IMR-90 (cell line): ENCODE results near the gene ABCF3. TPM values are rescaled to one million over a fixed set of nuclear protein-coding genes. Genes with fewer than 3 reads are reported as not detected.

Source experiments
- ATAC-seq: fragments of 200-7000 bp; cut with Tn5 transposase; 2 replicates; pipeline ENCODE4 v1.9.1; 2020; ENCODE audit warnings: low read depth, mild to moderate bottlenecking, moderate library complexity
- BruUV-seq: library from RNA; stranded (reverse); fragments of 400-500 nt; replicated peaks from 2 replicates; lab custom pipeline; 2021; lab: Mats Ljungman, UMichigan
- CTCF ChIA-PET: fragments of 300-600 bp; formaldehyde crosslinking; extraction: SDS; loops from one replicate; lab custom pipeline; 2021; ENCODE audit warnings: antibody characterized with exemption; lab: Yijun Ruan, JAX
- POLR2A ChIA-PET: fragments of 300-600 bp; sonication (Branson Sonifier 250); formaldehyde crosslinking; loops from one replicate; lab custom pipeline; 2022; ENCODE audit warnings: antibody characterized with exemption; ENCODE audit not compliant: unreplicated experiment; lab: Charles Lee
- DNase-seq: peaks from one replicate; pipeline ENCODE4 v3.0.0; 2013
- H2AFZ ChIP-seq: replicated peaks from 2 replicates; pipeline ENCODE3; 2013; ENCODE audit warnings: low read length, mild to moderate bottlenecking; ENCODE audit not compliant: poor library complexity
- H2AK5ac ChIP-seq: 2 replicates; pipeline ENCODE4 v1.6.1; 2013; ENCODE audit warnings: low read depth, low read length, inconsistent platforms
- H2AK9ac ChIP-seq: replicated peaks from 2 replicates; pipeline ENCODE3; 2013; ENCODE audit warnings: mild to moderate bottlenecking, low read depth, low read length, moderate library complexity; ENCODE audit not compliant: poor library complexity
- H2BK120ac ChIP-seq: 2 replicates; pipeline ENCODE4 v1.6.1; 2013; ENCODE audit warnings: low read depth, low read length, inconsistent platforms
- H2BK15ac ChIP-seq: 3 replicates; pipeline ENCODE4 v1.6.1; 2013; ENCODE audit warnings: low read depth, low read length, inconsistent platforms
- H2BK20ac ChIP-seq: 2 replicates; pipeline ENCODE4 v1.6.1; 2013; ENCODE audit warnings: low read depth, mild to moderate bottlenecking, inconsistent platforms, low read length, moderate library complexity
- H2BK5ac ChIP-seq: 2 replicates; pipeline ENCODE4 v1.6.1; 2013; ENCODE audit warnings: mild to moderate bottlenecking, low read depth, low read length, inconsistent platforms; ENCODE audit not compliant: poor library complexity, severe bottlenecking
- H3K14ac ChIP-seq: replicated peaks from 2 replicates; pipeline ENCODE4 v1.6.1; 2013; ENCODE audit warnings: low read depth, low read length, inconsistent platforms
- H3K18ac ChIP-seq: 2 replicates; pipeline ENCODE4 v1.6.1; 2013; ENCODE audit warnings: low read depth, low read length, control low read depth
- H3K23ac ChIP-seq: 2 replicates; pipeline ENCODE4 v1.6.1; 2013; ENCODE audit warnings: low read depth, low read length, inconsistent platforms
- H3K27ac ChIP-seq: 2 replicates; pipeline ENCODE4 v1.5.1; 2013; ENCODE audit warnings: mild to moderate bottlenecking, control low read depth, low read length; ENCODE audit not compliant: insufficient read depth
- H3K27me3 ChIP-seq: 2 replicates; pipeline ENCODE4 v1.6.1; 2013; ENCODE audit warnings: low read length; ENCODE audit not compliant: control insufficient read depth, insufficient read depth
- H3K36me3 ChIP-seq: 2 replicates; pipeline ENCODE4 v1.6.1; 2013; ENCODE audit warnings: low read length, mixed read lengths; ENCODE audit not compliant: control insufficient read depth, insufficient read depth
- H3K4ac ChIP-seq: 2 replicates; pipeline ENCODE4 v1.6.1; 2013; ENCODE audit warnings: low read depth, low read length, inconsistent platforms
- H3K4me1 ChIP-seq: 2 replicates; pipeline ENCODE4 v1.6.1; 2013; ENCODE audit warnings: low read length, mixed read lengths; ENCODE audit not compliant: control insufficient read depth, insufficient read depth
- H3K4me2 ChIP-seq: 2 replicates; pipeline ENCODE4 v1.6.1; 2013; ENCODE audit warnings: low read depth, mild to moderate bottlenecking, control low read depth, low read length, moderate library complexity
- H3K4me3 ChIP-seq: 2 replicates; pipeline ENCODE4 v1.5.1; 2013; ENCODE audit warnings: low read depth, mild to moderate bottlenecking, control low read depth, low read length, moderate library complexity; ENCODE audit not compliant: insufficient read depth
- H3K56ac ChIP-seq: 2 replicates; pipeline ENCODE4 v1.6.1; 2013; ENCODE audit warnings: low read length, inconsistent platforms; ENCODE audit not compliant: insufficient read depth; ENCODE audit errors: extremely low read depth
- H3K79me1 ChIP-seq, 2 experiments: 2 replicates each; pipeline ENCODE4 v1.6.1; 2013; ENCODE audit warnings: low read length in 2 of 2, inconsistent platforms in 1 of 2, low read depth in 1 of 2
- H3K9ac ChIP-seq: 2 replicates; pipeline ENCODE4 v1.6.1; 2013; ENCODE audit warnings: low read depth, low read length, control low read depth
- H3K9me1 ChIP-seq: 2 replicates; pipeline ENCODE4 v1.6.1; 2013; ENCODE audit warnings: low read length, inconsistent platforms; ENCODE audit not compliant: insufficient read depth
- H3K9me3 ChIP-seq: 2 replicates; pipeline ENCODE4 v1.6.1; 2013; ENCODE audit warnings: low read length; ENCODE audit not compliant: control insufficient read depth, insufficient read depth
- H4K20me1 ChIP-seq: 2 replicates; pipeline ENCODE4 v1.6.1; 2013; ENCODE audit warnings: low read length, inconsistent platforms; ENCODE audit not compliant: insufficient read depth
- H4K5ac ChIP-seq: 2 replicates; pipeline ENCODE4 v1.6.1; 2013; ENCODE audit warnings: mild to moderate bottlenecking, low read depth, low read length, control low read depth
- H4K8ac ChIP-seq, 2 experiments: 2 replicates each; pipeline ENCODE4 v1.6.1; 2013; ENCODE audit warnings: low read depth in 2 of 2, low read length in 2 of 2, control low read depth in 1 of 2, inconsistent platforms in 1 of 2
- H4K91ac ChIP-seq: 2 replicates; pipeline ENCODE4 v1.6.1; 2013; ENCODE audit warnings: low read depth, low read length, inconsistent platforms; ENCODE audit not compliant: insufficient read depth
- CHD1 ChIP-seq: IDR thresholded peaks from 2 replicates; pipeline ENCODE4 v1.6.1; 2012; ENCODE audit warnings: low read depth, low read length, improper control_type of control experiment
- MAFK ChIP-seq: IDR thresholded peaks from 2 replicates; pipeline ENCODE4 v1.6.1; 2012; ENCODE audit warnings: low read depth, low read length, improper control_type of control experiment
- MAZ ChIP-seq: IDR thresholded peaks from 2 replicates; pipeline ENCODE4 v1.6.1; 2012; ENCODE audit warnings: low read depth, mild to moderate bottlenecking, low read length, improper control_type of control experiment, moderate library complexity, borderline replicate concordance
- MXI1 ChIP-seq: IDR thresholded peaks from 2 replicates; pipeline ENCODE4 v1.6.1; 2012; ENCODE audit warnings: low read depth, mild to moderate bottlenecking, low read length, moderate library complexity, borderline replicate concordance
- NFE2L2 ChIP-seq: fragments of 150-350 bp; IDR thresholded peaks from 2 replicates; pipeline ENCODE4 v1.6.1; 2016; ENCODE audit warnings: low read depth, mild to moderate bottlenecking, low read length
- POLR2A ChIP-seq: IDR thresholded peaks from 2 replicates; pipeline ENCODE4 v1.6.1; 2012; ENCODE audit warnings: mild to moderate bottlenecking, low read depth, low read length
- RAD21 ChIP-seq: IDR thresholded peaks from 2 replicates; pipeline ENCODE4 v1.6.1; 2012; ENCODE audit warnings: low read length, improper control_type of control experiment
- RFX5 ChIP-seq: IDR thresholded peaks from 2 replicates; pipeline ENCODE4 v1.8.0; 2012; ENCODE audit warnings: low read depth, mild to moderate bottlenecking, low read length, moderate library complexity
- SMC3 ChIP-seq: fragments of 150-350 bp; IDR thresholded peaks from 2 replicates; pipeline ENCODE4 v1.6.1; 2016; ENCODE audit warnings: low read depth, mild to moderate bottlenecking, antibody characterized with exemption, low read length, moderate library complexity
- USF2 ChIP-seq: fragments of 150-350 bp; IDR thresholded peaks from 2 replicates; pipeline ENCODE4 v1.6.1; 2017; ENCODE audit warnings: mild to moderate bottlenecking, antibody characterized with exemption, low read length, low read depth
- WGBS, 2 experiments: methylation state at CpG; one replicate each; pipeline versions ENCODE4 v1.1.5 to v1.1.7; 2013; ENCODE audit warnings: missing lambda C conversion rate in 2 of 2; ENCODE audit not compliant: insufficient read length in 1 of 2; ENCODE audit errors: extremely low coverage in 2 of 2; 5-methylcytosine and 5-hydroxymethylcytosine counted together
- dilution Hi-C: fragments of 300-500 bp; cut with HindIII; formaldehyde crosslinking; loops from one replicate; pipeline ENCODE4 v1.14.3; 2018; ENCODE audit warnings: low sequenced_read_pairs; ENCODE audit not compliant: unreplicated experiment
- in situ Hi-C: fragments of 300-500 bp; cut with MboI; formaldehyde crosslinking; loops from 3 replicates; pipeline ENCODE4 v1.14.3; 2019; ENCODE audit warnings: low sequenced_read_pairs, inconsistent platforms, mixed read lengths
- intact Hi-C: fragments of 100-400 bp; cut with micrococcal nuclease; formaldehyde crosslinking; loops from 2 replicates; pipeline ENCODE4 v1.10.0; 2022
- polyA plus RNA-seq, 3 experiments: library from polyadenylated mRNA; depleted of rRNA; stranded (reverse); fragments of >200 nt; gene quantifications; 2 replicates each; pipeline ENCODE4 v1.2.3, GENCODE V29; 2012; ENCODE audit warnings: low replicate concordance in 1 of 3
- total RNA-seq: library from RNA; depleted of rRNA; stranded (reverse); fragments of >200 nt; gene quantifications from 2 replicates; pipeline ENCODE4 v1.2.3, GENCODE V29; 2012
- TF ChIP-seq, protein P1 (sequence below): fragments of 150-350 bp; IDR thresholded peaks from 2 replicates; pipeline ENCODE4 v1.6.1; 2016; ENCODE audit warnings: low read depth, mild to moderate bottlenecking, low read length, moderate library complexity, borderline replicate concordance
- TF ChIP-seq, protein P2 (sequence below): conservative IDR thresholded peaks from 2 replicates; pipeline ENCODE4 v1.5.1; 2012; ENCODE audit warnings: mild to moderate bottlenecking, low read depth, low read length, improper control_type of control experiment

The ABCF3 gene
- total and polyA plus RNA-seq, 2 of the 4 experiments (the other 2 are of a cell fraction) = 36.9 to 59.2 TPM

DNA sequence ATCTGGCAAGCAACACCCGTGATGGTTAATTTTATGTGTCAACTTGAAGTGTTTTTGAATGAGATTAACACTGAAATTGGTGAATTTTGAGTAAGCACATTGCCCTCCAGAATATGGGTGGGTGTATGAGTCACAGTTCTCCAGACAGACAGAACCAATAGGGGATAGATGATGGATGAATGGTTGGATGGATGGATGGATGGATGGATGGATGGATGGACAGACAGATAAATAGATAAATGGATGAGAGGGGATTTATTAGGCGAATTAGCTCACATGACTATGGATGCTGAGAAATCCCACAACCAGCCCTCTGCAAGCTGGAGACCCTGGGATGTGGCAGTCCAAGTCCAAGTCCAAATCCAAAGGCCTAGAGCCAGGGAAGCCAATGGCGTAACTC, 37.9 kb downstream of the ABCF3 start:
- ChIA-PET CTCF (no interaction called here), POLR2A (no interaction called here)
- ATAC-seq (no peak), DNase-seq (no peak)
- no peak overlapping the region for H2AK9ac ChIP-seq
- intact Hi-C loops = no loop called here
- no peak overlapping the region for H2BK5ac ChIP-seq
- dilution Hi-C loops = no loop called here
- H3K23ac ChIP-seq = no peak overlapping the region
- H2AK5ac ChIP-seq = no peak overlapping the region
- H3K9ac ChIP-seq = no peak overlapping the region
- no peaks in the 10 kb centered on the region for H3K79me1 ChIP-seq
- no peak overlapping the region for H4K91ac ChIP-seq
- no peak overlapping the region for H3K4ac ChIP-seq
- 69% methylated on average over 2 of the region's 3 CpGs; no CpG with 5 or more reads in 1 of the 2 experiments for WGBS, 2 experiments
- H2AFZ ChIP-seq = no peak overlapping the region
- no peaks in the 10 kb centered on the region for H3K4me1 ChIP-seq
- H2BK120ac ChIP-seq = no peak overlapping the region
- H3K56ac ChIP-seq = no peak overlapping the region
- H4K20me1 ChIP-seq = no peaks in the 10 kb centered on the region
- H3K4me2 ChIP-seq = no peak overlapping the region
- no peak overlapping the region for H3K18ac ChIP-seq
- H3K27me3 ChIP-seq = peaks cover 27% of the 10 kb centered on the region
- BruUV-seq = no TSS peak
- no peak overlapping the region for H3K14ac ChIP-seq
- H2BK20ac ChIP-seq = no peak overlapping the region
- no peak for TF ChIP-seq NFE2L2
- TF ChIP-seq USF2 = no peak
- TF ChIP-seq RFX5 = no peak
- no peak for TF ChIP-seq POLR2A
- no peak for TF ChIP-seq MXI1
- TF ChIP-seq, protein P1, sequence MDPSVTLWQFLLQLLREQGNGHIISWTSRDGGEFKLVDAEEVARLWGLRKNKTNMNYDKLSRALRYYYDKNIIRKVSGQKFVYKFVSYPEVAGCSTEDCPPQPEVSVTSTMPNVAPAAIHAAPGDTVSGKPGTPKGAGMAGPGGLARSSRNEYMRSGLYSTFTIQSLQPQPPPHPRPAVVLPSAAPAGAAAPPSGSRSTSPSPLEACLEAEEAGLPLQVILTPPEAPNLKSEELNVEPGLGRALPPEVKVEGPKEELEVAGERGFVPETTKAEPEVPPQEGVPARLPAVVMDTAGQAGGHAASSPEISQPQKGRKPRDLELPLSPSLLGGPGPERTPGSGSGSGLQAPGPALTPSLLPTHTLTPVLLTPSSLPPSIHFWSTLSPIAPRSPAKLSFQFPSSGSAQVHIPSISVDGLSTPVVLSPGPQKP = no peak
- TF ChIP-seq MAFK = no peak
- TF ChIP-seq, protein P2, sequence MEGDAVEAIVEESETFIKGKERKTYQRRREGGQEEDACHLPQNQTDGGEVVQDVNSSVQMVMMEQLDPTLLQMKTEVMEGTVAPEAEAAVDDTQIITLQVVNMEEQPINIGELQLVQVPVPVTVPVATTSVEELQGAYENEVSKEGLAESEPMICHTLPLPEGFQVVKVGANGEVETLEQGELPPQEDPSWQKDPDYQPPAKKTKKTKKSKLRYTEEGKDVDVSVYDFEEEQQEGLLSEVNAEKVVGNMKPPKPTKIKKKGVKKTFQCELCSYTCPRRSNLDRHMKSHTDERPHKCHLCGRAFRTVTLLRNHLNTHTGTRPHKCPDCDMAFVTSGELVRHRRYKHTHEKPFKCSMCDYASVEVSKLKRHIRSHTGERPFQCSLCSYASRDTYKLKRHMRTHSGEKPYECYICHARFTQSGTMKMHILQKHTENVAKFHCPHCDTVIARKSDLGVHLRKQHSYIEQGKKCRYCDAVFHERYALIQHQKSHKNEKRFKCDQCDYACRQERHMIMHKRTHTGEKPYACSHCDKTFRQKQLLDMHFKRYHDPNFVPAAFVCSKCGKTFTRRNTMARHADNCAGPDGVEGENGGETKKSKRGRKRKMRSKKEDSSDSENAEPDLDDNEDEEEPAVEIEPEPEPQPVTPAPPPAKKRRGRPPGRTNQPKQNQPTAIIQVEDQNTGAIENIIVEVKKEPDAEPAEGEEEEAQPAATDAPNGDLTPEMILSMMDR = no peak
- TF ChIP-seq MAZ = no peak
- no peak for TF ChIP-seq RAD21
- TF ChIP-seq SMC3 = no peak
- no peak for TF ChIP-seq CHD1
- H3K4me3 ChIP-seq = no peak overlapping the region
- no peak overlapping the region for H2BK15ac ChIP-seq
- H4K8ac ChIP-seq = no peak overlapping the region
- in situ Hi-C loops = no loop called here
- H3K36me3 ChIP-seq = no peaks in the 10 kb centered on the region
- no peaks in the 10 kb centered on the region for H3K9me3 ChIP-seq
- H4K5ac ChIP-seq = no peak overlapping the region
- H3K27ac ChIP-seq = no peak overlapping the region
- no peaks in the 10 kb centered on the region for H3K9me1 ChIP-seq
